ENCODE results near the gene PLD4. TPM values are rescaled to one million over a fixed set of nuclear protein-coding genes. Genes with fewer than 3 reads are reported as not detected.
"Not testable (repeated sequence)": the region's sequence is repeated elsewhere in the genome, so short reads cannot be mapped to it uniquely, and the experiment has no call there.

The PLD4 gene
- total and polyA plus RNA-seq, 2 experiments from 2014 or later, result not detected

DNA sequence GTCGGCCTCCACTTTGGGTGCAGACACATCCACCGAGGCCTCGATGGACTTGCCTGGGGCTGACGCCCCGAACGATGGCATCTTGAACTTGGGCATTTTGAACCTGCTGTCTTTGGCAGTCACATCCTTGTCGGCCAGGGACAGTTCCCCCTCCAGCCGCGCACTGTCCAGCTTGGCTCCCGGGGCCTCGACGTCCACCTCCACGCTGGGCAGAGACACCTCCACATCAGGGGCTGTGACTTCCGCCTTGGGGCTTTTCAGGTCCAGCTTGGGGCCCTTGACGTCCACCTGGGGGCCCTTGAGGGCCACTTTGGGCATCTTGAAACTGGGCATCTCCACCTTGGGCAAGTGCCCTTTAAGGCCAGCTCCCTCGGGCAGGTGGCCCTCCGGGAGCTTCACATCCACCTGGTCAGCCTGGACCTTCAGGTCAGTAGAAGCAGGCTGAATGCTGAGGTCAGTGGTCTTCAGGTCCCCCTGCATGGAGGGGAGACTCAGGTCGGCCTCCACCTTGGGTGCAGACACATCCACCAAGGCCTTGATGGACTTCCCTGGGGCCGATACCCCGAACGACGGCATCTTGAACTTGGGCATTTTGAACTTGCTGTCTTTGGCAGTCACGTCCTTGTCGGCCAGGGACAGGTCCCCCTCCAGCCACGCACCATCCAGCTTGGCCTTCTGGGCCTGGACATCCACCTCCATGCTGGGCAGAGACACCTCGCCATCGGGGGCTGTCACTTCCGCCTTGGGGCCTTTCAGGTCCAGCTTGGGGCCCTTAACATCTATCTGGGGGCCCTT, 27.4 kb downstream of the PLD4 start:
- not testable (repeated sequence) for H3K36me3 ChIP-seq (ENCODE audit: insufficient read depth); H3K79me2 ChIP-seq (replicated peaks; ENCODE audit: insufficient read depth); ATAC-seq; H2AFZ ChIP-seq; H3K27ac ChIP-seq (ENCODE audit: low read depth); H3K9me2 ChIP-seq (ENCODE audit: insufficient read depth); H3K4me1 ChIP-seq (ENCODE audit: insufficient read depth); H3K27me3 ChIP-seq (ENCODE audit: insufficient read depth); H3K27ac Mint-ChIP-seq; H3K27me3 Mint-ChIP-seq (ENCODE audit: insufficient read depth, low read depth, poor library complexity); DNase-seq (ENCODE audit: low spot score); H3F3A ChIP-seq (replicated peaks; ENCODE audit: low read depth); H4K20me1 ChIP-seq (replicated peaks; ENCODE audit: insufficient read depth); H3K4me3 ChIP-seq; H3K4me2 ChIP-seq; H3K4me3 Mint-ChIP-seq; H3K36me3 Mint-ChIP-seq (ENCODE audit: low read depth); H3K4me1 Mint-ChIP-seq
- H3K9me3 Mint-ChIP-seq, result peaks cover 20% of the 10 kb centered on the region

DNA sequence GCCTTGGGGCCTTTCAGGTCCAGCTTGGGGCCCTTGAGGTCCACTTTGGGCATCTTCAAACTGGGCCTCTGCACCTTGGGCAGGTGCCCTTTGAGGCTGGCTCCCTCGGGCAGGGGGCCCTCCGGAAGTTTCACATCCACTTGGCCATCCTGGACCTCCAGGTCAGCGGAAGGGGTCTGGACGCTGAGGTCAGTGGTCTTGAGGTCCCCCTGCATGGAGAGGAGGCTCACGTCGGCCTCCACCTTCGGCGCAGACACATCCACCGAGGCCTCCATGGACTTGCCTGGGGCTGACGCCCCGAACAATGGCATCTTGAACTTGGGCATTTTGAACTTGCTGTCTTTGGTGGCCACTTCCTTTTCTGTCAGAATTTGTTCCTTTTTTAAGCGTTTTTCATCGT, 28.4 kb downstream of the PLD4 start:
- Histone ChIP-seq H3K36me3 (ENCODE audit: insufficient read depth) (no peaks in the 10 kb centered on the region), H3K4me2 (no peak overlapping the region), H3K27ac (ENCODE audit: low read depth) (no peak overlapping the region), H3K27me3 (ENCODE audit: insufficient read depth) (no peaks in the 10 kb centered on the region), H4K20me1 (replicated peaks; ENCODE audit: insufficient read depth) (no peaks in the 10 kb centered on the region), H3K9me2 (ENCODE audit: insufficient read depth) (no peaks in the 10 kb centered on the region), H3K4me1 (ENCODE audit: insufficient read depth) (no peaks in the 10 kb centered on the region), H3F3A (replicated peaks; ENCODE audit: low read depth) (no peaks in the 10 kb centered on the region), H2AFZ (no peak overlapping the region), H3K4me3 (no peak overlapping the region), H3K79me2 (replicated peaks; ENCODE audit: insufficient read depth) (no peaks in the 10 kb centered on the region)
- TF ChIP-seq STAT1 (IDR thresholded peaks at IDR 0.05; ENCODE audit: unreplicated experiment) (no peak), NANOG (IDR thresholded peaks at IDR 0.05; ENCODE audit: borderline replicate concordance) (no peak), JUNB (IDR thresholded peaks at IDR 0.05; ENCODE audit: unreplicated experiment) (no peak), EZH2phosphoT487 (IDR thresholded peaks at IDR 0.05; ENCODE audit: unreplicated experiment) (no peak), POLR2AphosphoS5 (IDR thresholded peaks at IDR 0.05; ENCODE audit: low read depth) (no peak), EZH2 (IDR thresholded peaks at IDR 0.05; ENCODE audit: low read depth, unreplicated experiment) (no peak)
- TF ChIP-seq, protein P1, sequence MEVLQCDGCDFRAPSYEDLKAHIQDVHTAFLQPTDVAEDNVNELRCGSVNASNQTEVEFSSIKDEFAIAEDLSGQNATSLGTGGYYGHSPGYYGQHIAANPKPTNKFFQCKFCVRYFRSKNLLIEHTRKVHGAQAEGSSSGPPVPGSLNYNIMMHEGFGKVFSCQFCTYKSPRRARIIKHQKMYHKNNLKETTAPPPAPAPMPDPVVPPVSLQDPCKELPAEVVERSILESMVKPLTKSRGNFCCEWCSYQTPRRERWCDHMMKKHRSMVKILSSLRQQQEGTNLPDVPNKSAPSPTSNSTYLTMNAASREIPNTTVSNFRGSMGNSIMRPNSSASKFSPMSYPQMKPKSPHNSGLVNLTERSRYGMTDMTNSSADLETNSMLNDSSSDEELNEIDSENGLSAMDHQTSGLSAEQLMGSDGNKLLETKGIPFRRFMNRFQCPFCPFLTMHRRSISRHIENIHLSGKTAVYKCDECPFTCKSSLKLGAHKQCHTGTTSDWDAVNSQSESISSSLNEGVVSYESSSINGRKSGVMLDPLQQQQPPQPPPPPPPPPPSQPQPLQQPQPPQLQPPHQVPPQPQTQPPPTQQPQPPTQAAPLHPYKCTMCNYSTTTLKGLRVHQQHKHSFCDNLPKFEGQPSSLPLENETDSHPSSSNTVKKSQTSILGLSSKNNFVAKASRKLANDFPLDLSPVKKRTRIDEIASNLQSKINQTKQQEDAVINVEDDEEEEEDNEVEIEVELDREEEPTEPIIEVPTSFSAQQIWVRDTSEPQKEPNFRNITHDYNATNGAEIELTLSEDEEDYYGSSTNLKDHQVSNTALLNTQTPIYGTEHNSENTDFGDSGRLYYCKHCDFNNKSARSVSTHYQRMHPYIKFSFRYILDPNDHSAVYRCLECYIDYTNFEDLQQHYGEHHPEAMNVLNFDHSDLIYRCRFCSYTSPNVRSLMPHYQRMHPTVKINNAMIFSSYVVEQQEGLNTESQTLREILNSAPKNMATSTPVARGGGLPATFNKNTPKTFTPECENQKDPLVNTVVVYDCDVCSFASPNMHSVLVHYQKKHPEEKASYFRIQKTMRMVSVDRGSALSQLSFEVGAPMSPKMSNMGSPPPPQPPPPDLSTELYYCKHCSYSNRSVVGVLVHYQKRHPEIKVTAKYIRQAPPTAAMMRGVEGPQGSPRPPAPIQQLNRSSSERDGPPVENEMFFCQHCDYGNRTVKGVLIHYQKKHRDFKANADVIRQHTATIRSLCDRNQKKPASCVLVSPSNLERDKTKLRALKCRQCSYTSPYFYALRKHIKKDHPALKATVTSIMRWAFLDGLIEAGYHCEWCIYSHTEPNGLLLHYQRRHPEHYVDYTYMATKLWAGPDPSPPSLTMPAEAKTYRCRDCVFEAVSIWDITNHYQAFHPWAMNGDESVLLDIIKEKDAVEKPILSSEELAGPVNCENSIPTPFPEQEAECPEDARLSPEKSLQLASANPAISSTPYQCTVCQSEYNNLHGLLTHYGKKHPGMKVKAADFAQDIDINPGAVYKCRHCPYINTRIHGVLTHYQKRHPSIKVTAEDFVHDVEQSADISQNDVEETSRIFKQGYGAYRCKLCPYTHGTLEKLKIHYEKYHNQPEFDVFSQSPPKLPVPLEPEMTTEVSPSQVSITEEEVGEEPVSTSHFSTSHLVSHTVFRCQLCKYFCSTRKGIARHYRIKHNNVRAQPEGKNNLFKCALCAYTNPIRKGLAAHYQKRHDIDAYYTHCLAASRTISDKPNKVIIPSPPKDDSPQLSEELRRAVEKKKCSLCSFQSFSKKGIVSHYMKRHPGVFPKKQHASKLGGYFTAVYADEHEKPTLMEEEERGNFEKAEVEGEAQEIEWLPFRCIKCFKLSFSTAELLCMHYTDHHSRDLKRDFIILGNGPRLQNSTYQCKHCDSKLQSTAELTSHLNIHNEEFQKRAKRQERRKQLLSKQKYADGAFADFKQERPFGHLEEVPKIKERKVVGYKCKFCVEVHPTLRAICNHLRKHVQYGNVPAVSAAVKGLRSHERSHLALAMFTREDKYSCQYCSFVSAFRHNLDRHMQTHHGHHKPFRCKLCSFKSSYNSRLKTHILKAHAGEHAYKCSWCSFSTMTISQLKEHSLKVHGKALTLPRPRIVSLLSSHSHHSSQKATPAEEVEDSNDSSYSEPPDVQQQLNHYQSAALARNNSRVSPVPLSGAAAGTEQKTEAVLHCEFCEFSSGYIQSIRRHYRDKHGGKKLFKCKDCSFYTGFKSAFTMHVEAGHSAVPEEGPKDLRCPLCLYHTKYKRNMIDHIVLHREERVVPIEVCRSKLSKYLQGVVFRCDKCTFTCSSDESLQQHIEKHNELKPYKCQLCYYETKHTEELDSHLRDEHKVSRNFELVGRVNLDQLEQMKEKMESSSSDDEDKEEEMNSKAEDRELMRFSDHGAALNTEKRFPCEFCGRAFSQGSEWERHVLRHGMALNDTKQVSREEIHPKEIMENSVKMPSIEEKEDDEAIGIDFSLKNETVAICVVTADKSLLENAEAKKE (CRISPR knock-in tag; IDR thresholded peaks at IDR 0.05), result no peak
- no peaks in the 10 kb centered on the region for H3K4me1 Mint-ChIP-seq
- peaks cover 14% of the 10 kb centered on the region for H3K9me3 Mint-ChIP-seq
- ATAC-seq (no peak), DNase-seq (ENCODE audit: low spot score) (no peak)
- peaks cover 8% of the 10 kb centered on the region for H3K27me3 Mint-ChIP-seq (ENCODE audit: insufficient read depth, low read depth, poor library complexity)
- H3K27ac Mint-ChIP-seq, result no peak overlapping the region
- H3K36me3 Mint-ChIP-seq (ENCODE audit: low read depth), result peaks cover 4% of the 10 kb centered on the region; the same call in 2 of the 3 replicates
- no peak overlapping the region for H3K4me3 Mint-ChIP-seq
